HG02610 (cell line): Measurements from ENCODE around the gene DOCK2.
"Not testable (repeated sequence)": the region's sequence is repeated elsewhere in the genome, so short reads cannot be mapped to it uniquely, and the experiment has no call there.

Source experiments
- ATAC-seq: cut with Tn5 transposase; IDR thresholded peaks from one replicate; pipeline ENCODE4 v1.9.1; 2021; ENCODE audit warnings: mild to moderate bottlenecking, moderate library complexity; ENCODE audit not compliant: unreplicated experiment

The DOCK2 gene

GRCh38 chr5:169810524-169810923, 173.4 kb downstream of the DOCK2 start:
- ATAC-seq: no peak

GRCh38 chr5:169811023-169811422, 173.9 kb downstream of the DOCK2 start:
- no peak for ATAC-seq

GRCh38 chr5:169811680-169812079, 174.6 kb downstream of the DOCK2 start:
- ATAC-seq: no peak

- ATAC-seq: no peak
These were observed 175.7 kb downstream of the DOCK2 start for GRCh38 chr5:169812786-169813185.

- no peak for ATAC-seq
These were observed 177.0 kb downstream of the DOCK2 start for GRCh38 chr5:169814045-169814444.

- ATAC-seq: no peak
These were observed 177.4 kb downstream of the DOCK2 start for GRCh38 chr5:169814522-169814921.

- ATAC-seq: no peak
These were observed 180.0 kb downstream of the DOCK2 start for GRCh38 chr5:169817031-169817430.

GRCh38 chr5:169826618-169827017, 189.5 kb downstream of the DOCK2 start:
- ATAC-seq: no peak

- ATAC-seq: no peak
These were observed 190.7 kb downstream of the DOCK2 start for GRCh38 chr5:169827769-169828168.

GRCh38 chr5:169828385-169828784, 191.3 kb downstream of the DOCK2 start:
- peak; percentile 86 for ATAC-seq

GRCh38 chr5:169831331-169831730, 194.3 kb downstream of the DOCK2 start:
- ATAC-seq: no peak

- ATAC-seq: no peak
These were observed 195.2 kb downstream of the DOCK2 start for GRCh38 chr5:169832304-169832703.

GRCh38 chr5:169832845-169833244, 195.8 kb downstream of the DOCK2 start:
- no peak for ATAC-seq

GRCh38 chr5:169833681-169834292, 196.7 kb downstream of the DOCK2 start:
- ATAC-seq: not testable (repeated sequence)

- ATAC-seq: not testable (repeated sequence)
These were observed 197.5 kb downstream of the DOCK2 start for GRCh38 chr5:169834540-169834939.

GRCh38 chr5:169836835-169837536, 199.9 kb downstream of the DOCK2 start:
- ATAC-seq: no peak

- ATAC-seq: no peak
These were observed 200.6 kb downstream of the DOCK2 start for GRCh38 chr5:169837686-169838085.

- peak; percentile 92 for ATAC-seq
These were observed 201.6 kb downstream of the DOCK2 start for GRCh38 chr5:169838688-169839087.

GRCh38 chr5:169840405-169840804, 203.3 kb downstream of the DOCK2 start:
- no peak for ATAC-seq

GRCh38 chr5:169842699-169843098, 205.6 kb downstream of the DOCK2 start:
- ATAC-seq: no peak

GRCh38 chr5:169847519-169847918, 210.4 kb downstream of the DOCK2 start:
- ATAC-seq: no peak

GRCh38 chr5:169848271-169848670, 211.2 kb downstream of the DOCK2 start:
- no peak for ATAC-seq

GRCh38 chr5:169848792-169849191, 211.7 kb downstream of the DOCK2 start:
- no peak for ATAC-seq
